Mucosa of stomach (tissue), 1 donor: ENCODE data around the gene SPNS2.

Experiments
- H3K27me3 ChIP-seq: one replicate; pipeline ENCODE4 v1.7.0; 2013; ENCODE audit warnings: mild to moderate bottlenecking, low read length; ENCODE audit not compliant: control insufficient read depth, insufficient read depth
- H3K36me3 ChIP-seq: one replicate; pipeline ENCODE4 v1.7.0; 2013; ENCODE audit warnings: low read length; ENCODE audit not compliant: control insufficient read depth, insufficient read depth
- H3K4me1 ChIP-seq: one replicate; pipeline ENCODE4 v1.7.0; 2013; ENCODE audit warnings: mild to moderate bottlenecking, low read length; ENCODE audit not compliant: control insufficient read depth, insufficient read depth
- H3K4me3 ChIP-seq: one replicate; pipeline ENCODE4 v1.7.0; 2013; ENCODE audit warnings: low read length
- H3K9ac ChIP-seq: one replicate; pipeline ENCODE4 v1.7.0; 2013; ENCODE audit warnings: mild to moderate bottlenecking, low read length, moderate library complexity
- H3K9me3 ChIP-seq: one replicate; pipeline ENCODE4 v1.7.0; 2013; ENCODE audit warnings: mild to moderate bottlenecking, low read length, moderate library complexity; ENCODE audit not compliant: control insufficient read depth
- donor health status: Pancreatic carcinoma.

SPNS2 gene

GRCh38 chr17:4531988-4532736 lies 33.5 kb downstream of the SPNS2 start:
- no peaks in the 10 kb centered on the region for H3K27me3 ChIP-seq
- H3K9me3 ChIP-seq = no peaks in the 10 kb centered on the region
- no peak overlapping the region for H3K9ac ChIP-seq
- H3K4me1 ChIP-seq = peaks cover 33% of the 10 kb centered on the region
- no peaks in the 10 kb centered on the region for H3K36me3 ChIP-seq
- no peak overlapping the region for H3K4me3 ChIP-seq

- H3K9ac ChIP-seq = no peak overlapping the region
- no peaks in the 10 kb centered on the region for H3K9me3 ChIP-seq
- H3K27me3 ChIP-seq = no peaks in the 10 kb centered on the region
- no peaks in the 10 kb centered on the region for H3K36me3 ChIP-seq
- no peak overlapping the region for H3K4me3 ChIP-seq
- peaks cover 35% of the 10 kb centered on the region for H3K4me1 ChIP-seq
These were observed 34.3 kb downstream of the SPNS2 start for GRCh38 chr17:4532860-4533522.

GRCh38 chr17:4533523-4534504 lies 35.1 kb downstream of the SPNS2 start:
- H3K9me3 ChIP-seq = no peaks in the 10 kb centered on the region
- H3K9ac ChIP-seq = peak overlapping the region; percentile 15
- H3K36me3 ChIP-seq = no peaks in the 10 kb centered on the region
- H3K4me1 ChIP-seq = peaks cover 35% of the 10 kb centered on the region
- H3K4me3 ChIP-seq = no peak overlapping the region
- no peaks in the 10 kb centered on the region for H3K27me3 ChIP-seq

GRCh38 chr17:4534515-4534914 lies 35.8 kb downstream of the SPNS2 start:
- Histone ChIP-seq H3K4me3 (no peak overlapping the region), H3K36me3 (peaks cover 3% of the 10 kb centered on the region), H3K9me3 (no peaks in the 10 kb centered on the region), H3K4me1 (peaks cover 35% of the 10 kb centered on the region), H3K27me3 (no peaks in the 10 kb centered on the region), H3K9ac (peak overlapping the region; percentile 15)

- Histone ChIP-seq H3K36me3 (peaks cover 7% of the 10 kb centered on the region), H3K9ac (no peak overlapping the region), H3K9me3 (no peaks in the 10 kb centered on the region), H3K4me3 (no peak overlapping the region), H3K4me1 (peaks cover 36% of the 10 kb centered on the region), H3K27me3 (no peaks in the 10 kb centered on the region)
These were observed 36.4 kb downstream of the SPNS2 start for GRCh38 chr17:4534928-4535666.

GRCh38 chr17:4535667-4536258 lies 37.1 kb downstream of the SPNS2 start:
- H3K9me3 ChIP-seq = no peaks in the 10 kb centered on the region
- peaks cover 7% of the 10 kb centered on the region for H3K36me3 ChIP-seq
- no peak overlapping the region for H3K4me3 ChIP-seq
- H3K9ac ChIP-seq = no peak overlapping the region
- H3K27me3 ChIP-seq = no peaks in the 10 kb centered on the region
- H3K4me1 ChIP-seq = peaks cover 42% of the 10 kb centered on the region

GRCh38 chr17:4536259-4536741 lies 37.6 kb downstream of the SPNS2 start:
- Histone ChIP-seq H3K4me3 (no peak overlapping the region), H3K4me1 (peaks cover 48% of the 10 kb centered on the region), H3K9ac (no peak overlapping the region), H3K36me3 (peaks cover 7% of the 10 kb centered on the region), H3K9me3 (no peaks in the 10 kb centered on the region), H3K27me3 (no peaks in the 10 kb centered on the region)

GRCh38 chr17:4536742-4537411 lies 38.2 kb downstream of the SPNS2 start:
- H3K36me3 ChIP-seq = peaks cover 7% of the 10 kb centered on the region
- H3K9me3 ChIP-seq = no peaks in the 10 kb centered on the region
- peaks cover 54% of the 10 kb centered on the region for H3K4me1 ChIP-seq
- no peak overlapping the region for H3K9ac ChIP-seq
- H3K4me3 ChIP-seq = no peak overlapping the region
- H3K27me3 ChIP-seq = no peaks in the 10 kb centered on the region

- Histone ChIP-seq H3K4me1 (peaks cover 61% of the 10 kb centered on the region), H3K27me3 (no peaks in the 10 kb centered on the region), H3K9ac (no peak overlapping the region), H3K9me3 (no peaks in the 10 kb centered on the region), H3K4me3 (no peak overlapping the region), H3K36me3 (peaks cover 7% of the 10 kb centered on the region)
These were observed 39.0 kb downstream of the SPNS2 start for GRCh38 chr17:4537451-4538235.

- no peak overlapping the region for H3K4me3 ChIP-seq
- H3K9me3 ChIP-seq = no peaks in the 10 kb centered on the region
- no peaks in the 10 kb centered on the region for H3K27me3 ChIP-seq
- no peak overlapping the region for H3K9ac ChIP-seq
- H3K36me3 ChIP-seq = peaks cover 7% of the 10 kb centered on the region
- H3K4me1 ChIP-seq = peaks cover 57% of the 10 kb centered on the region
These were observed 39.7 kb downstream of the SPNS2 start for GRCh38 chr17:4538236-4539002.
